Lung (tissue), 12 donors: ENCODE data around the gene GPR85. TPM values are rescaled to one million over a fixed set of nuclear protein-coding genes. Genes with fewer than 3 reads are reported as not detected.

Experiments
- ATAC-seq: fragments of 200-7000 bp; cut with Tn5 transposase; one replicate; pipeline ENCODE4 v1.9.1; 2020; ENCODE audit warnings: moderate number of reproducible peaks; ENCODE audit not compliant: insufficient read depth, low FRiP score
- DNase-seq, 3 donors: peaks; one replicate each; pipeline ENCODE4 v3.0.0-alpha.2; 2013 to 2017
- H3K27ac ChIP-seq, 2 donors: one replicate each; pipeline ENCODE4 v1.5.1; 2013; ENCODE audit warnings: mild to moderate bottlenecking in 2 of 2, moderate library complexity in 2 of 2, control low read depth in 1 of 2, inconsistent platforms in 1 of 2, low read depth in 1 of 2, low read length in 1 of 2
- H3K27me3 ChIP-seq, 3 donors: one replicate each; pipeline ENCODE4 v1.5.1; 2013; ENCODE audit warnings: low read length in 2 of 3; ENCODE audit not compliant: control insufficient read depth in 3 of 3, insufficient read depth in 3 of 3
- H3K36me3 ChIP-seq, 4 donors: one replicate each; pipeline ENCODE4 v1.5.1; 2013; ENCODE audit warnings: low read length in 4 of 4, mild to moderate bottlenecking in 1 of 4, moderate library complexity in 1 of 4; ENCODE audit not compliant: control insufficient read depth in 4 of 4, insufficient read depth in 4 of 4
- H3K4me1 ChIP-seq, 5 donors: one replicate each; pipeline ENCODE4 v1.5.1; 2013; ENCODE audit warnings: low read length in 5 of 5, mild to moderate bottlenecking in 2 of 5, moderate library complexity in 1 of 5; ENCODE audit not compliant: control insufficient read depth in 5 of 5, insufficient read depth in 5 of 5
- H3K4me3 ChIP-seq: one replicate; pipeline ENCODE4 v1.5.1; 2013; ENCODE audit warnings: mild to moderate bottlenecking, control low read depth, moderate library complexity
- H3K9ac ChIP-seq, 2 donors: one replicate each; pipeline ENCODE4 v1.5.1; 2013; ENCODE audit warnings: low read length in 2 of 2, control low read depth in 1 of 2; ENCODE audit not compliant: insufficient read depth in 1 of 2
- H3K9me3 ChIP-seq, 4 donors: one replicate each; pipeline ENCODE4 v1.5.1; 2013; ENCODE audit warnings: low read length in 3 of 4, mild to moderate bottlenecking in 1 of 4, moderate library complexity in 1 of 4; ENCODE audit not compliant: control insufficient read depth in 4 of 4, insufficient read depth in 3 of 4
- WGBS, 2 donors: extraction: QIAGEN DNeasy Blood & Tissue Kit; methylation state at CpG; one replicate each; pipeline ENCODE4 v1.1.7; 2013; 5-methylcytosine and 5-hydroxymethylcytosine counted together
- polyA plus RNA-seq, 2 donors: library from polyadenylated mRNA; stranded (reverse); fragments of 200-250 nt; gene quantifications; one replicate each; pipeline ENCODE4 v1.2.1, GENCODE V29; 2013
- total RNA-seq, 2 donors: library from RNA; depleted of rRNA in 1 of 2; stranded (reverse); fragments of >200 nt in 1 of 2; gene quantifications; one replicate each; pipeline ENCODE4 v1.2.1, GENCODE V29; 2014 to 2021
- TF ChIP-seq, protein P1 (sequence below): IDR thresholded peaks from 2 replicates; pipeline ENCODE4 v1.5.1; 2012; ENCODE audit warnings: mild to moderate bottlenecking; ENCODE audit errors: control extremely low read depth, extremely low read depth
- donor health status: control.
- donor health status: control.
- donor health status: Bipolar disorder and iron deficiency.
- donor health status: healthy.
- donor health status: DM: yes; HTN: yes; CAD: no.

Gene GPR85
- total and polyA plus RNA-seq, 4 donors = 0.57 to 2.1 (median 1.4) TPM

DNA sequence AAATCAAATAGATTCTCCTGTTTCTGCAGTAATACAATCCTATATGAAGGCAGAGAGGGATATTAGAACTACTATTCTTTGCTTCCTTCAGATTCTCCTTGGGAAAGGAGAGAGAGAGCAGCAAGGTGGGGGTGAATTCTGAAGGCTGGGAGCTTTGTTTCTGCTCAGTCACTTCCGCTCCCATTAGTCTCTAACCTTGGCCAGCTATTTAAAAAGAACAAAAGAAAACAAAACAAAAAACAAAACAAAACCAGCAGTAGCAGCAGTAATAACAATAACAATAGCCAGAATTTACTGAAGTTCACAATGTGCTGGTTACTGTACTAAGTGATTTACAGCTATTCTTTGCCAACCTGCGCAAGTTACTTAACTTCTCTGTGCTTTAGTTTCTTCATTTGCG, 9.9 kb downstream of the GPR85 start:
- TF ChIP-seq, protein P1, sequence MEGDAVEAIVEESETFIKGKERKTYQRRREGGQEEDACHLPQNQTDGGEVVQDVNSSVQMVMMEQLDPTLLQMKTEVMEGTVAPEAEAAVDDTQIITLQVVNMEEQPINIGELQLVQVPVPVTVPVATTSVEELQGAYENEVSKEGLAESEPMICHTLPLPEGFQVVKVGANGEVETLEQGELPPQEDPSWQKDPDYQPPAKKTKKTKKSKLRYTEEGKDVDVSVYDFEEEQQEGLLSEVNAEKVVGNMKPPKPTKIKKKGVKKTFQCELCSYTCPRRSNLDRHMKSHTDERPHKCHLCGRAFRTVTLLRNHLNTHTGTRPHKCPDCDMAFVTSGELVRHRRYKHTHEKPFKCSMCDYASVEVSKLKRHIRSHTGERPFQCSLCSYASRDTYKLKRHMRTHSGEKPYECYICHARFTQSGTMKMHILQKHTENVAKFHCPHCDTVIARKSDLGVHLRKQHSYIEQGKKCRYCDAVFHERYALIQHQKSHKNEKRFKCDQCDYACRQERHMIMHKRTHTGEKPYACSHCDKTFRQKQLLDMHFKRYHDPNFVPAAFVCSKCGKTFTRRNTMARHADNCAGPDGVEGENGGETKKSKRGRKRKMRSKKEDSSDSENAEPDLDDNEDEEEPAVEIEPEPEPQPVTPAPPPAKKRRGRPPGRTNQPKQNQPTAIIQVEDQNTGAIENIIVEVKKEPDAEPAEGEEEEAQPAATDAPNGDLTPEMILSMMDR = no peak
- H3K27me3 ChIP-seq = no peaks in the 10 kb centered on the region
- ATAC-seq = no peak

DNA sequence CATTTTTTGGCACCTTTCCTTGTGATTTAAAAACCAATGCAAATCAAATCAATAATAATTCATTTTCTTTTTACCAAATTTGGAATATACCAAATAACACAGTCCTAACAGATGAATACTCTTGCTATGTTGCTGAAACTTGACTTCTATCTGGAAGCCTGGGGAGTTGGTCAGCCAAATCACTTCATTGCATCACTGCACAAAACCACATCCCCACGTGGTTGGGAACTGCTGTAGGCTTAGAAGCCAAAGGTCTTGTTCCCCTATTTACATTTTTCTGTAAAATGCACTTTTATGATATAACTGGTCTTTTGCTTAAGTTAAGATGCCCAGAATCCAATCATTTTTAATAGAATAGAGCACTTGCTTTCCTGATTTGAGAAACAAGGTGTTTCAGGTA, 15.2 kb downstream of the GPR85 start:
- no peak overlapping the region for H3K9ac ChIP-seq
- H3K4me3 ChIP-seq = no peak overlapping the region
- no peaks in the 10 kb centered on the region for H3K9me3 ChIP-seq
- H3K27me3 ChIP-seq = no peaks in the 10 kb centered on the region
- no peak overlapping the region for H3K27ac ChIP-seq
- H3K36me3 ChIP-seq = no peaks in the 10 kb centered on the region
- WGBS, 2 donors = 6 to 18% methylated on average over 1 of the region's 1 CpG
- TF ChIP-seq, protein P1 = no peak
- ATAC-seq (no peak), DNase-seq (no peak)
- no peaks in the 10 kb centered on the region for H3K4me1 ChIP-seq

More for the DNA sequence above, 9.9 kb downstream of the GPR85 start:
- Histone ChIP-seq H3K27ac (no peak overlapping the region), H3K36me3 (no peaks in the 10 kb centered on the region), H3K4me3 (no peak overlapping the region), H3K9me3 (no peaks in the 10 kb centered on the region), H3K4me1 (no peaks in the 10 kb centered on the region), H3K9ac (no peak overlapping the region)
- WGBS, 2 donors = 77 to 81% methylated on average over 3 of the region's 3 CpGs
- DNase-seq = no peak

DNA sequence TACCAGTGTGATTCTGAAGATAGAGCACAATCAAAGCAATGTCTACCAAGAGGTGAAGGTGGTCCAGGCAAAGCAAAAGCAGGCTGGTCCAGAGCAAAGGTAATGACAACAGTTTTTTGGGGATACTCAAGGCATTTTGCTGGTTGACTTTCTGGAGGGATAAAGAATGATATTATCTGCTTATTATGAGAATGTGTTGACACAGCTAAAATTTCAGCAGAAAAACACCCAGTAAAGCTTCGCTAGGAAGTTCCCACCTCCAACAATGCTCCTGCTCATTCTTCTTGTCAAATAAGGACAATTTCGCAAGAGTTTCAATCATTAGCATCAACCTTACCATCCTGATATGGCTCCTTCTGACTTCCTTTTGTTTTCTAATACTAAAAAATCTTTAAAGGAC, 24.1 kb downstream of the GPR85 start:
- no peaks in the 10 kb centered on the region for H3K9me3 ChIP-seq
- 77 to 89% methylated on average over 2 of the region's 2 CpGs for WGBS, 2 donors
- H3K4me3 ChIP-seq = no peak overlapping the region
- peaks cover 0 to 3% (median 0%) of the 10 kb centered on the region in 3 donors for H3K27me3 ChIP-seq
- no peaks in the 10 kb centered on the region for H3K4me1 ChIP-seq
- no peak overlapping the region for H3K27ac ChIP-seq
- TF ChIP-seq, protein P1 = no peak
- ATAC-seq (no peak), DNase-seq (no peak)
- H3K9ac ChIP-seq = no peak overlapping the region
- H3K36me3 ChIP-seq = no peaks in the 10 kb centered on the region

DNA sequence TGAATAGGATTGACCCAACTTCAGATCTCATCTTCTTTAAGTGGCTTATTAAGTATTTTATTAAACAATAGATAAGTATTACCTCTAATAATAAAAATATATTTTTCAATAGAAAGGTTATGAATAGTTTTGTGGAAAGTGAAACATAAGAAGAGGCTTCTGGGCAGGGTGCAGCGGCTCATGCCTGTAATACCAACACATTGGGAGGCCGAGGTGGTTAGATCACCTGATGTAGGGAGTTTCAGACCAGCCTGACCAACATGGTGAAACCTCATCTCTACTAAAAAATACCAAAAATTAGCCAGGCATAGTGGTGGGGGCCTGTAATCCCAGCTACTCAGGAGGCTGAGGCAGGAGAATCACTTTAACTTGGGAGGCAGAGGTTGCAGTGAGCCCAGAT, 26.5 kb downstream of the GPR85 start:
- TF ChIP-seq, protein P1 = no peak
- Histone ChIP-seq H3K36me3 (no peaks in the 10 kb centered on the region), H3K4me3 (no peak overlapping the region), H3K9me3 (no peaks in the 10 kb centered on the region), H3K9ac (no peak overlapping the region), H3K4me1 (no peaks in the 10 kb centered on the region), H3K27ac (no peak overlapping the region), H3K27me3 (peaks cover 0 to 3% (median 0%) of the 10 kb centered on the region in 3 donors)
- DNase-seq (no peak), ATAC-seq (no peak)
- WGBS, 2 donors = 89 to 98% methylated on average over 2 of the region's 2 CpGs
